HUDEP-2 (cell line): ENCODE results near the gene OTC.

Experiments used
- DNase-seq, 76 experiments: peaks; one replicate each; lab custom pipeline; 2025; ENCODE audit not compliant: unreplicated experiment in 76 of 76; lab: John Stamatoyannopoulos, UW

Gene OTC

DNA sequence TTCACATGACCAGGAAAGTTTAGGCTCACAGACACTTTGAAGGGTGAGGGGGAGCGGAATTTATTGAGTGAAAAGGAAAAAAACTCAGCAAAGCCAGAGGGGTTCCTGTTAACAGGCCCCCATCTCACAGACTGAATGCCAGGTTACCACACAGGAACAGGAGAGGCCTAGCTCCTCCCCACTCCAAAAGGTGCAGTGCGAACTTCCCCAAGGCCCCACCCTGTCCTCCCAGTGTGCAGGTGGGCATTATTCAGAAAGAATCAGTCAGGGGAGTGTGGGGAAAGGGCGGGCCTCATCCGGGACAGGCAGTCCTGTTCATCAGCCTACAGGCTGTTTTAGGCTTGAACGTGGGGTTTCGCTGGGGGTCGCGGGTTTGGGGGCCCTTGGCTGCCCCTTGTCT, 4.0 kb downstream of the OTC start:
- DNase-seq, result no peak

DNA sequence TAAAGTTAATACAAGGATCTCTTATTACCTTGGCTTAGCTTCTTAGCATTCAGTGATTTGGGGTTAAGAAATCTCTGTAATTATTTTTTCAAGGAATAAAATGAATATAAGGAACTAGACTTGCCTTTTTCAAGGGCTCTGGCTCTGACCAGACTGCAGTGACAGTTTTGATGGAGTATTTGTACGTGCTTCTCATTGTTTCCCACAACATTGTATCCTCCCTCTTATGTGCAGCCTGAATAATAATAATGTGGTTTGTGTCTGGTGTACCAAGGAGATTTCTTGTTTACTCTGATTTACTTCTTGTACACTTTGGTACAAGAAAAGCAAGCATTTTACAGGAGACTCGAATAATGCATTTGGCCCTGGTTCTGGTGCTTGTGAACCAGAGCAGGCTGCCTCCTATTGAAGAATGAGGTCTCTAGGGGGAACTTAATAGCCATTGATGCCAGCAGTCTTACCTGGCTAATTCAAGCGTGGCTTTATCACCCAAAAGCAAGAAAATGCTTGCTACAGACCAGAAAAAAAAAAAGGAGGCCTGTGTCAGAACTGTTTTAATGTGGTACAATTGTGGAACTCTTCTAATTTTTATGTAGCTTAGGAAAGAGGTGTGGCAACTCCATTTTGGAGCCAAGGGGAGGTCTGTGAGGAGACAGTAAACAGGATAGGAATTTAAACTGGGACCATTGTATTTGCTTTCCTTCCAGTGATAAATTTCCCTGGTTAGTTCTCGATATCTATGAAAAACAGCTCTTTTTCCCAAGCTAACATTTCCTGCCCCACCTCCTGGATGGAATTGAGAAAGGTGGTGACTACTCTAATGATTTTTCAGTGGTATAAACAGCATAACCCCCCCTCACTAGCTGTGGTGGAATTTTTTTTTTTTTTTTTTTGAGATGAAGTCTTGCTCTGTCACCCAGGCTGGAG, 5.6 kb downstream of the OTC start:
- DNase-seq, result no peak

DNA sequence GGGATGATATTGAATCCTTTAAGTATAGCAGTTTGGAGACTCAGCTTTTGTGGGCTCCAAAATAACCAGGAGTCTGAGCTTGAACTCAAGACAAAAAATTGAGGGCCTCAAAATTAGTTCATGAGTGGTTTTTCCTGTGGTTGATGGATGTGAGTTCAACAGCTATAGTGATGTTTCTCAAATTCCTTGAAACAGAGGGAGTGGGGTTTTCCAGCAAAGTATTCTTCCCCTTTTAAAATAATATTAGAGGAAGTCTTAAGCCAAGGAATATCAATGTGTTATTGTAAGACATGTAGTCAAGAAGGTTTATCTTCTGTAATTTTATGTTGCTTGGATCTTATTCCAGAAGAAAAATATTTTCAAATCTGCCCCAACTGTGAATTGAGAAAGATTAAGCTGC, 10.6 kb downstream of the OTC start:
- no peak for DNase-seq

DNA sequence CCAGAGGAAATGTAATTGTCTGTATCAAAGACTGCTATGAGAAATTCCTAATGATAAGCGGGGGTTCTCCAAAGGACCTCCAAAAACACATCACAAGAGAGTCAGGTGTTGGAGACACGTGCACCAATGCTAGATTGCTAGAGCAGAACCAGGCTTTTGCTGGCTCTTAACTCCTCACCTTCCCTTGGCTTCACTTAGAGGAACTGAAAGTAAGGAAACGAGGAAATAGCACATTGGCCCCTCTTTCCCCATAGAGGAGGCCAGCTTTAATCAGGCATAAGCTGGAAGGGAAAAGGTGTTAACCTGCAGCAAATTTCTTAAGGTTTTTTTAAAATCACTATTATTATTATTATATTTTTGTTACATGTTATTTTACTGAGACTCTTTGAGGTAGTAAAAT, 13.6 kb downstream of the OTC start:
- DNase-seq, result no peak

DNA sequence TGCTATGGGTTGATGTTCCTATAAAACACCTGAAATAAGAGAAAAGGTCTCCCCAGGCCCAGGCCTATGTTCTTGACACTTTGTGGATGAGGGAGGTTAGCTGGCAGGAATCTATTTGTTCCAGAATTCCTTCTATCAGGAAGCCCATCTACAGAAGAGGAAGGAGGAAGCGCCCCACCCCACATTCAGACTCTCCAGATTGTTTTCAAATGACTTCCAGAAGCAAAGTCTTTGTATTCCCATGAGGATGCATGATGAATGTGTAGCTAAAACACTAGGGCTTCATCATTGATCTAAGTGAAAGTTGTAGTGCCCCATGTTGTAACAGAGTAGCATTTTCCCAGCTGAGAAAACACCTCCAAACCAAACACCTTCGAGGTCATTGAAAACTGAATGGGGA, 16.4 kb downstream of the OTC start:
- DNase-seq, result no peak

DNA sequence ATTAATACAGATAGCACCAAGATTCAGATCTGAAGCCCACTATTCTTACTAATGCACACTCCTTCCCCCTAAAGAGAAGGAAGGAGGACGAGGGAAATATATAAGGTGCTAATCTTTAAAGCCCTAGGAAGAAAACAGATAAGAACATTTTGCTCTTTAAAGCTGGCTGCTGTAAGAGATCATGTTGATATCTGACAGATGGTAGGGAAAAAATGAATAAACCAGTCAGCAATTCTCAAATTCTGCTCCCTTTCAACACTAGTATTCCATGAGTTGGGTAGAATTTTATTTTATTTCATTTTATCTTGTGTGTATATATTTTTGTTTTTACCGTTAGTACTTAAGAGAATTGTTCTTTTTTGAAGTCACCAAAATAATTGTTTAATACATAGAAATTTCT, 19.2 kb downstream of the OTC start:
- no peak for DNase-seq

DNA sequence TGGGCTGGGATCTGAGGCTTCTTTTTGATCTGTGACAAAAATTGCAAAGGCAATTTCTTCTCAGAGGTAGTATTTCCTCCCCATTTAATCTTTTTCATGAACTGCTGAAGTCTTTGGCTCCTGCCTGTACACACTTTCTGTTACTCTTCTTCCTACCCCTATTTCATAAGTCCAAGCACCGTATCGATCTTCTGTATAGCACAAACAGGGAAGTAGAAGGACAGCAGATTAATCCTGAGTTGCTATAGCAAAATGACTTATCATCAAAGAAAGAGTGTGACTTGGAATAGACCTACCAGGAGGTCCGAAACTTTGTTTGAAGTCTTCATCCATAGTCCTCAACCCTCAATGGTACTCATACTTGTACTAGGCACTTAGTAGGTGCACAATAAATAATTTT, 22.0 kb downstream of the OTC start:
- DNase-seq, result no peak

DNA sequence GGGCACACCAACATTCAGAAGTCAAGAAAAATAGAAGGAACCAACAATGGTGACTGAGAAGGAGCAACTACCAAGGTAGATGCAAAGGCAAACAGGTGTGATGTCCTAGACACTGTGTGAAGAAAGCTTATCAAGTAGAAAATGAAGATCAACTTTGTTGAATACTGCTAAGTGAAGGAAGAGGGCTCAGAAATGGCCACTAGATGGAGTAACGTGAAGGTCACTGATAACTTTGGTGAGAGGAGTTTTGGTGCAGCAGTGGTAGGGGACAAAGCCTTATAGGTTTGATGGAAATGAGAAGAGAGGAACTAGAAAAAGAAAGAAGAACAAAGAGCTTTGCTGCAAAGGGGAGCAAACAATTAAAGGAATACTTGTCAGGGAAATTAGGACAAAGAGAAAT, 23.5 kb downstream of the OTC start:
- peak in 6 of 76 experiments; percentile 0 to 27 (median 0) for DNase-seq

DNA sequence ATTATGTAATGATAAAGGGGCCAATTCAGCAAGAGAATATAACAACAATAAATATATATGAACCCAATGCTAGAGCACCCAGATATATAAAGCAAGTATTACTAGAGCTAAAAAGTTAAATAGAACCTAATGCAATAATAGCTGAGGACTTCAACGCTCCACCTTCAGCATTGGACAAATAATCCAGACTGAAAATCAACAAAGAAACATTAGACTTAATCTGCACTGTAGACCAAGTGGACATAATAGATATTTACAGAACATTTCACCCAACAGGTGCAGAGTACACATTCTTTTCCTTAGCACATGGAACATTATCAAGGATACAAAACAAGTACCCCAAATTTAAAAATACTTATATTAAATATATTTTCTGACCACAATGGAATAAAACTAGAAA, 24.3 kb downstream of the OTC start:
- no peak for DNase-seq

DNA sequence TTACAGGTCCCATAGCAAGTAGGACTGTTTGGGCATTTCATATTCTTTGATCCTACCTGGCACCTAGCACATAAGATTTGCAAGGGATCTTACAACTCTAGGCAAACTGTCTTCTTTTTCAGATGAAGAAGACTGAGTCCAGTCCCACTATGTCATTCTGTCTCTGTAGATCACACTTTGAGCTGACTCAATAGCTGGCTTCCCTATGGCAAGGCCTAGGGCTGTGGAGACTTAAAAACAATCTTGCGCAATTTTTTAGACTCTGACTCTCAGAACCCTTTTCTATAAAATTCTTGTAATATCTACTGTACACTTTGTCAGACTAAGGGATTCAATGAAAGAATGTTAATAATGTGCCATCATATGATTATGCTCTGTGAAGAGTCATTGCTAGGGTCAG, 26.7 kb downstream of the OTC start:
- DNase-seq, result no peak

DNA sequence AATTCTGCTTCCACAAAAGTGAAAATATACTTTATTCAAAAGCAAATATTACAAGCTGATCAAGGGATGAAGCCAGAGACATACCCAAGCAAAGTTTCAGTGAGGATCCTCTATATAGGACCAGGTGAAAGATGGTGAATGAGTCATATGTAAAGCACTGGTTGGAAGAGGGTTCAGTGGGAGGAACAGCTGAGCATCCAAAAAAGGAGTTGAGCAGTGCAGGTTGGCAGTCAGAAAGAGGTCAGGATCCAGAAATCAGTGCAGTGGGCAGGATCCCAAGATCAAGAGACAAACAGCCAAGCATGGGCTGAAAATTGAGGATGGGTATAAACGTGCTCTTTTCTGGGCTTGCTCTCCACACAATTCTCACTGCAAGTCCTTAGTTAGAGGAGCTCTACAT, 30.3 kb downstream of the OTC start:
- no peak for DNase-seq

DNA sequence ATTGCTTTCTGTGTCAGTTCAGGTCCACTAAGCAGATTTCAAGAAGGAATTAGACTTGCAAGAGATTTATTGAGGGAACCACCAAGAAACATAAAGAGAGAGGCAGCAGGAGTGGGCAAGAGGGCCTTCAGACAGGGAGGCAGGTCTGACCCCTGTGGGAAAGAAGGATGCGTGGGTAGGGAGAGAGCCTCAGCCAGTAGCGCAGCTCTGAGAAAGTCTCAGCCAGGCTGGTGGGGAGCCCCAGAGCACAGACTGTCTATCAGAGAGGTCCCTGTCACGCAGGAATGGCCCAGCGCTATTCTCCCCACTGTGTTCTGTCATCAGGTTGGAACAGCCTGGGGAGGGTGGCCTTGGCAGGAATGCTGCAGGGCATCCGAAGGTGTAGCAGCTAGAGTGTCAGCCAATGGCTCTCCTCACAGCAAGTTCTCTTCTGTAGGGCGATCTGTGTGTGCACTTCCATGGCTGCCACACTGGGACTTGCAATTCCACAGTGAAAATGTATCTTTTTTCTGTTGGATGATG, 48.0 kb downstream of the OTC start:
- no peak for DNase-seq

DNA sequence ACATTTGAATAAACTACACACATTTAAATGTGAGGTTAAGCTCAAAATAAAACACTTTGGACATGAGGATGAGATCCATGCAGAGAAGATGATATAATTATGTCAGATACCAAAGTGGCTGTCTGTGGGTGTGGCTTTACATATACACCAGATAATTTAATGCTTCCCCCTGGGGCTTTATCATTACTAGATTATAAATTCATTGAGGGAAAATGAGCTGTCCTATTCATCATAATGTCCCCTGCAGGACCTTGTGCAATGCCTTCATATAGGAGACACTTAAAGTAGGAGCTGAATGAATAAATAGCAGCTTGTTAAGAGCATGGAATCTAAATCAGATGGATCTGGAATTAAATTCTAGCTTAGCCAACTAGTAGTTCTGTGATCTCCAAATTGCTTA, 49.7 kb downstream of the OTC start:
- no peak for DNase-seq

DNA sequence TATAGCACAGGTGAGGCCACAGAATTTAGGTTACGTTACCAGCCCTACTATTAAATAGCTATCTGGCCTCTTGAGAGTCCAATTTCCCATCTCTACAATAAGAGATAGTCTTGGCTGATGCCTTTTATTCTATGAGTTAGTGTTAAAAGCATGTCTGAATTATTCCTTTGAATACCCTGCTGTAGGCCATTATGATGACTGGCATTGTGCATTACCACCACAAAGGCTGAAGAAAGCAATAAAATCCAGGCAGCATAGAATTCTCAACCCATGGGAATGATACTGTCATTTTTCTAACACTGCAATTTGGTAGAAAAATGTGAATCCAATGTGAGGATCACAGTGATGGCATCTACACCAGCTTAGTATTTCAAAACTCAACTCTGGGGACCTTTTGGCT, 51.4 kb downstream of the OTC start:
- no peak for DNase-seq

DNA sequence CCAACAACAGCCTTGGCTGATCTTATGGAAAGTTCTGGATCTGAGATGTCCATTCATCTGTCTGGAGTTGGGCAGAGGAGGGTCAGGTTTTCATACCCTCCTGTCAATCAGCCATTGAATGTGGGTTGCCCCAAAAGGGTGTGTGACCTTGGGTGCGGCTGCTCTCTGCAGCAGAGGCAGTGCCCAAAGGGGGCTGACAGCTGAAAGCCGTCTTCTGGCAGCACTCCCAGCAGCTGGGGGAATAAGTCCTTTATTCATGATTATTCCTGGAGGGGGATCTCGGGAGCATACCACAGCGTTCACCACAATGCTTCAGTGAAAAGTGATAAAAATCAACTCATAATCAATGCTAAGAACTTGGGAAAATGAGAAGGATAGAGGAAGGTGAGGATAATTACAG, 54.7 kb downstream of the OTC start:
- DNase-seq, result no peak

DNA sequence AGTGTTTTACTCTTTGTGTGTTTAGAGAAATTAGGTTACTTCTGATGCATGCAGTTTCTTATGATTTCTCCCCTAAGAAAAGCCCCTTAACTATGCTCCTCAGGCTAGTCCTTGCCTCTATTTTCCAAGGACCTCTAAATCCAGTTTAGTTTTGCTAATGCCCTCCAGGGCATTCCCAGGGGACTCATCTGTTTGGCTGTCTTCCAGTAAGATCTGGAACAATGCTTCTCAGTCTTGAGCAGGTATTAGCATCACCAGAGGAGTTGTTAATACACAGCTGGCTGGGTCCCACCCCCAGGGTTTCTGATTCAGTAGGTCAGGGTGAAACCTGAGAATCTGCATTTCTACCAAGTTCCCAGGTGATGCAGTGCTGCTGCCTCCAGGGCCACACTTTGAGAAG, 56.9 kb downstream of the OTC start:
- DNase-seq, result no peak

DNA sequence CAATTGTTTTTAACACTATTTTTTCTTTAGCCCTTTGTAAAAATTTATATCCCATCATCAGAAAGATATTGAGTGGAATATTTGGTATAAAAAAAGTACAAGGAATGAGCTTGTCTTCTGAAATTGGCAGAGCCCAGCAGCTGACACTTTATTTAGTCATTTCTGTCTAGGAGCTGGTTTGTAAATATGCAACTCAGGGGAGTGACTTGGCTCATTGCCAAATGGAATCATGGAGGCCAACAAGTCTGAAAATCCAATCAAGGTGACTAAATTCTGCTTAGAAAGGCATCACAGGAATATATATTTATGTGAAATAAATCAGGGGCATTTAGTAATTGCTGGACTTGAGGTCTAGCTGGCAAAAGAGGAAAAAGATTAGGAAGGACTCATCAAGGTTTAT, 74.4 kb downstream of the OTC start:
- no peak for DNase-seq

DNA sequence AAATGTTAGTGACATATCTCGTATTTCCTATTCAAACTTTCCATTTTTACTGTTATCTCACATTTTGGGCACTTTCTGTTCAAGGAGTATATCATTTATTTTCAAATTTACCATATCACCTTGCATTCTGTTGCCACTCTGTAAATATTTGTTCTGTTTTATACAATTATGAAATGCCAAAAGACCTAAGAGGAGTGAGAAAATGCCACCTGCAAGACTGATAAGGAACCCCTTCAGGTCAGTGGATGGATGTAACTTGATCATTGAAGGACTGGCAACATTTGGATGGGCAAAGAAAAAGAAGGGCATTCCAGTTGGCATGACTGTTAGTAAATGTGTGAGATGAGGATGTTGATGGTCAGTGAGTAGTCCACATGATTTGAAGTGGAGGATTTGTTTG, 79.1 kb downstream of the OTC start:
- no peak for DNase-seq

DNA sequence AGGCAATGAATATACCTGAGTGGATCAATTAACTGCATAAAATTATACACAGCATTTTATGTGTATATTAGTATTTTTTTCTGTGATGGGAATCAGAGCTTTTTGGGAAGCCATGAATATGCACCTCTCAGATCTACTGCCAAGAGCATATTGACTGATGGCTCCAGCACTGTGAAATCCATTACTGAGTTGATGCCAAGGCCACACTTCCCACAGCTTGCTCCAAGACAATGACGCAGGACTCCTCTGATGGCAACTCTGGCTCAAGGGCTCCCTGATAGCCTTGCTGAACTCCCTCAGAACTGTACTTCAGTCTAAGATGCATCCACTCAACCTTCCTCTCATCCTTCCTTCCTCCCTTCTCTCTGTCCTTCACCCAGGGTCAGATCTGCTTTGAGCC, 82.7 kb downstream of the OTC start:
- DNase-seq, result no peak

DNA sequence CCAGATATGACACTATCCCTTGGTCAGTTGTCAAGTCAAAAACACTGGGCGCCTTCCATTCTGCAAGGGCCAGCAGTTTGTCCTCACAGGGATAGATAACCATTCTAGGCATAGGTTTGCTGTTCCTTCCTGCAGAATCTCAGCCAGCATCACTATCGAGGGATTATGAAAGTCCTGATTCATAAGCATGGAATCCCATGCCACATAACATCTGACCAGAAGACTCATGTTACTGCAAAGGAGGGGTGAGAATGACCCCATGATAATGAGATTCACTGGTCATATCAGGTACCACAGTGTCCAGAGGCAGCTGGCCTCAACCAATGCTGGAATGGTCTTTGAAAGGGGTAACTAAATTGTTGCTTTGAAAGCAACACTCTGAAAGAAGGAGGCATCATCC, 84.7 kb downstream of the OTC start:
- no peak for DNase-seq

DNA sequence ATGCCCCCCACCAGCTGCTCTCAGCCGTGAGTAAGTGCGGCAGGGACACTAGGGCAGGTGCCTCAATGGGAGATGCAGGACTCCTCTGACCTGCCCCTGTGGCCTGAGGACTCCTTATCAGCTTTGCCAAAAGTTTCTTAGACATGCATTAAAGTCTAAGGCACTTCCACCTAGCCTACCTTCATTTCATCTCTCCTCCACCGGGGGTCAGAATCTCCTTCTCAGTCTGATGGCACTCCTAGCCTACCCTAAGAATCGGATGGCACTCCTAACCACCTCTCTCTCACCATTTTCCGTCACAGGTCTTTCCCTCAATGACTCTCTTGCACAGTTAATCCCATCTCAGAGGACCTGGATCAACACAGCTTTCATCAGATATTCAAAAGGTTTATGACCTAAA, 85.9 kb downstream of the OTC start:
- peak in 1 of 76 experiments; percentile 5 for DNase-seq

DNA sequence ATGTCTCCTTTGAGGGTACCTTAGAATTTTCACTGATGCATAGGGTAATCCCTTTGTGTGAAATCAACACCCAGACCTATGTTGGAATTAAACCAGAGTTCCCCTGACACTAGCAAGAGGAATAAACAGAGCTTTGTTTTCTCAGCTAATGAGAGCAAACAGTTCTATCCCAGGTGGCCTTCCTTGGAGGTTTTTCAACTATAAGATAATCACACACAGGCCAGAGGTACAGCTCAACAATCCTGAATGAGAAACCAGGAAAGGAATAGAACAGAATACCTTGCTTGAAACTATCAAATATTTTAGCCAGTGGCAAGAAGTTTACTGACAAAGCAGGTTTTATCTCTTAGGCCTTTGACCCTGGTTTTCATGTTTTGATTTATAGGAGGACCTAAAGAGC, 100.2 kb downstream of the OTC start:
- no peak for DNase-seq

DNA sequence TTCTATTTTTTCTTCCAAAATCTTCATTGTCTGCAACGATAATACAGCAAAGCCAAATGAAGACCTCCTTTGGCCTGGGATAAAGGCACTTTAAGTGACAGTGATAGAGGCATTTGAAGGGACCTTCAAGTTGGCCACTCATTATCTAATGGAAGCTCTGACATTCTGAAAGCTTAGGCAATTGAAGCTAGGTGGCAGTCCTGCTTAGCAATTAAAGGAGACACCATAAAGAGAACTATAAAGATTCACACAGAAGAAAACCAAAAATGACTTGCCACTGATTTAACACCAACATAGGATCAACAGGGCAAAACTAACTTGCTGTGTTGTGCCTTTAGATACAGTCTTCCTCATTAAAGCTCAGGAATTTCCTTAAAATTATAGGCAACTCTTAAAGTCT, 105.7 kb downstream of the OTC start:
- DNase-seq, result peak in 5 of 76 experiments; percentile 0 to 8 (median 1)
